CD4-positive, alpha-beta T cell treated with Interleukin-17A for 1 hour (primary cell): ENCODE data around the gene ANKFY1.

Experiments
- DNase-seq: peaks from one replicate; pipeline ENCODE4 v3.0.0-alpha.2; 2020

The ANKFY1 gene, protein sequence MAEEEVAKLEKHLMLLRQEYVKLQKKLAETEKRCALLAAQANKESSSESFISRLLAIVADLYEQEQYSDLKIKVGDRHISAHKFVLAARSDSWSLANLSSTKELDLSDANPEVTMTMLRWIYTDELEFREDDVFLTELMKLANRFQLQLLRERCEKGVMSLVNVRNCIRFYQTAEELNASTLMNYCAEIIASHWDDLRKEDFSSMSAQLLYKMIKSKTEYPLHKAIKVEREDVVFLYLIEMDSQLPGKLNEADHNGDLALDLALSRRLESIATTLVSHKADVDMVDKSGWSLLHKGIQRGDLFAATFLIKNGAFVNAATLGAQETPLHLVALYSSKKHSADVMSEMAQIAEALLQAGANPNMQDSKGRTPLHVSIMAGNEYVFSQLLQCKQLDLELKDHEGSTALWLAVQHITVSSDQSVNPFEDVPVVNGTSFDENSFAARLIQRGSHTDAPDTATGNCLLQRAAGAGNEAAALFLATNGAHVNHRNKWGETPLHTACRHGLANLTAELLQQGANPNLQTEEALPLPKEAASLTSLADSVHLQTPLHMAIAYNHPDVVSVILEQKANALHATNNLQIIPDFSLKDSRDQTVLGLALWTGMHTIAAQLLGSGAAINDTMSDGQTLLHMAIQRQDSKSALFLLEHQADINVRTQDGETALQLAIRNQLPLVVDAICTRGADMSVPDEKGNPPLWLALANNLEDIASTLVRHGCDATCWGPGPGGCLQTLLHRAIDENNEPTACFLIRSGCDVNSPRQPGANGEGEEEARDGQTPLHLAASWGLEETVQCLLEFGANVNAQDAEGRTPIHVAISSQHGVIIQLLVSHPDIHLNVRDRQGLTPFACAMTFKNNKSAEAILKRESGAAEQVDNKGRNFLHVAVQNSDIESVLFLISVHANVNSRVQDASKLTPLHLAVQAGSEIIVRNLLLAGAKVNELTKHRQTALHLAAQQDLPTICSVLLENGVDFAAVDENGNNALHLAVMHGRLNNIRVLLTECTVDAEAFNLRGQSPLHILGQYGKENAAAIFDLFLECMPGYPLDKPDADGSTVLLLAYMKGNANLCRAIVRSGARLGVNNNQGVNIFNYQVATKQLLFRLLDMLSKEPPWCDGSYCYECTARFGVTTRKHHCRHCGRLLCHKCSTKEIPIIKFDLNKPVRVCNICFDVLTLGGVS

DNA sequence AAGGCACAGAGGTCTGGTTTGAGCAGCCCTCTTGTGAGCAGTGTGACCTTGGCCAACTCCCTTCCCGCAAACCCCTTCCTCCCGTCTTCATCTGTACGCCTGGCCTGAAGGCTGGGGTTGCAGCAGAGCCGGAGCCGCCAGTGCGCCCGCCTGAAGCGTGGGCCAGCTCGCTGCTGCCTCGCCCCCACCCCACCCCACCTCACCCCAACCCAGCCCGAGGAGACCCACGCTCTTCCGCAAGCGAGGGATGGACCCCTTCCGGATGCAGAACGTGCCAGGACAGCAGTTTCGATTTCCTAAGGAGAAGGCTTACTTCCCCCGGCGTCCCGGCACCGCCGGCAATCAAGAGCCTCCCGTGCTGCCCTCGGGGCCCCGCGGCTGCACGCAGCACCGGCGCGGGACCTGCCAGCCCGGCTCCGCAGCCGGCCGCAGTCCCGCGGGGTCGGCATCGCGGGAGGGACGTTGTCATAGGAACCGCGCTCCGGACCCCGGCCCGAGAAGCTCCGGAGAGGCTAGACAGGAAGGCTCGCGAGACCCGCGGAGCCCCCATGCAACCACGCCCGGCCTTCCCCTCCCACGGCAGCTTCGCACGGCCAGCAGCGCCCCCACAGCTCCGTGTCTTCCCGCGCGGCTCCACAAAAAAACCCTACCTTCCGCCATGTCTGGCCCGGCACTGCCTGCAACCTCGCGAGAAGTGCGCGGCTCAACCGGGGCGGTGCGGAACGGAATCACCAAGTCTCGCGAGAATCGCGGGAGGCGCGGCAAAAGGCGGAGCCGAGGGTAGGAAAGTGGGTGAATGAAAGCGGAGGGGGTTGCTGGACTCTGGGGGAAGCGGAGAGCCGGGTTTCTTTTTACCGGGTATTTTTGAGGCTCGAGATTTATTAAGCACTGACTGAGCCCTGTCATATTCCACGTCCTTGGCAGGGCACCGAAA, at the start of gene ANKFY1:
Gene ANKFY1, minus strand, starts transcription at position 698 of the 934 bp plus-strand sequence. Its CDS starts 38 bp downstream, at position 660.
- DNase-seq, result peak; percentile 98

DNA sequence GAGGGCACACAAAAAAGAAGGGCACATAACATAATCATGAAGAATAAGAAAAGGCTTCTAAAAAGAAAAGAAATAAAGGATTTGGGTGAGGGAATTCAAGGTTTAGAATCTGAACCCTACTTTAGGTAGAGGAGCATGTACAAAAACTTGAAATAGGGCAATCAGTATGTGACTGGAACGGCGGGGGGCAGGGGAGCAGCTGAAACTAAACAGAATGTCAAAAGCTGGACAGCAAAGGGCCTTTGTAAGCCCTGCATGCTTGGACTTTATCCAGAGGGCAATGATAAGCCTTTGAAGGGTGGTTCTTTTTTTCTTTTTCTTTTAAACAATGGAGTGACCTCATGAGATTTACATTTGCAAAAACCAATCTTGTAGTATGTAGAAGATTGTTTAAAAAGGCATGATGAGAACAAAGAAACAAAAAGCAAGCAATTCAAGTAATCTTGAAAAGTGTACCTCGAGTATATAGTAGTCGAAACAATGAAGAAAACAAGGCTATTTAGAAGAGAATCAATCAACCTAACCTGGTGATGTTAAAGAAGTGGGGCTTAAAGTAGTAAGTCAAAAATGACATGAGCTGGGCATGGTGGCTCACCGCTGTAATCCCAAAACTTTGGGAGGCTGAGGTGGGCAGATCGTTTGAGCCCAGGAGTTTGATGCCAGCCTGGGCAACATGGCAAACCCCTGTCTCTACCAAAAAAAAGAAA, 46.7 kb upstream of the ANKFY1 start:
- DNase-seq, result no peak

DNA sequence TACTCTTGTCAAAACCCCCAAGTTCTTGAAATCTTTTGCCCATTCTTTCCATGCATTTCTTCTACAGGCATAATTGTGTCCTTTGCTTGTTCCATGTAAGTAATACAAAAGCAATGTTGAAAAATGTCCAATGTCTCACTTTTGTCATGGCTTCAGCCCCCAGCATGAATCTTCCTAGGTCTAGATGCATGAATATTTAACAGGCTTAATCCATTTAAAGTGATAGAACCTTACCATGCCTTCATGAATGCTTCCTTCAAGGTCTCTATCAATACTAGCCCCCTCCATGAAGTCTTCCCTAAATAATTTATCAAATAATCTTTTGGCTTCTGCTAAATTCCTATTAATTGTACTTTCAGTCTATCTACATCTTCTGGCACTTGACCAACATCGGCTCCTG, 46.1 kb upstream of the ANKFY1 start:
- DNase-seq, result no peak

GRCh38 chr17:4307179-4307930, 43.6 kb upstream of the ANKFY1 start:
- no peak for DNase-seq

DNA sequence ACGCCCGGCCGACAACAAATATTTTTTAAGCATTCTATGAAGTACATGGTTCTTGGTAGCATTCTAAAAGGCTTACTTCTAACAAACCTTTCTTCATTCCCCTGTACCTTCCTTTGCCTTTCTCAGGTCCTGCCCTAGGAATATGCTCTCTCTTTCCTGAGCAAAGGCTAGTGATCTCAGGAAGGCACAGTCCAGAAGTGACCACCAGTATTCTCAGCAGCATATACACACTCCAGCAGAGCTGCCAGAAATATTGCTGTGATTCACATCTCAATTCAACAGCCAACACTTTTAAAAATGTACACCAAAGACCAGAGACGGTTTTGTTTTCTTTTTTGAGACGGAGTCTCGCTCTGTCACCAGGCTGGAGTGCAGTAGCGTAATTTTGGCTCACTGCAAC, 41.4 kb upstream of the ANKFY1 start:
- no peak for DNase-seq

- peak; percentile 70 for DNase-seq
Measured at GRCh38 chr17:4304417-4305027, 40.7 kb upstream of the ANKFY1 start.

- DNase-seq, result no peak
Measured at GRCh38 chr17:4301066-4301465, 37.3 kb upstream of the ANKFY1 start.

DNA sequence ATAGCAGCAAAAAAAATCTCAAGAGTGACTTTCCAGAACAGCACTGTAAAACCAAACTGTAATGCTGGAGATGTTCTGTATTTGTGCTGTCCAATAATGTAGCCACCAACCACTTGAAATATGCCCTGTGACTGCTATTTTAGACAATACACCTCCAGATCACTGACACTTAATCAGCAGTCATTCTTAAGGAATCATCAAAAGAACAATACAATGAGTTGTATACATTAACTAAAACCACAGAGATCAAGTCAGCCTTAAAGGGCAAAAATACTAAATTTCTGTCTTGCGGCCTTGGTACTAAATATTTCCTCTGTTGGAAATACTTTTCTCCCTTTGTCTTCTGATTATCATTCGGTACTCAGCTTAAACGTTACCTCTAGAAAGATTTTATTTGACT, 33.6 kb upstream of the ANKFY1 start:
- DNase-seq, result no peak

DNA sequence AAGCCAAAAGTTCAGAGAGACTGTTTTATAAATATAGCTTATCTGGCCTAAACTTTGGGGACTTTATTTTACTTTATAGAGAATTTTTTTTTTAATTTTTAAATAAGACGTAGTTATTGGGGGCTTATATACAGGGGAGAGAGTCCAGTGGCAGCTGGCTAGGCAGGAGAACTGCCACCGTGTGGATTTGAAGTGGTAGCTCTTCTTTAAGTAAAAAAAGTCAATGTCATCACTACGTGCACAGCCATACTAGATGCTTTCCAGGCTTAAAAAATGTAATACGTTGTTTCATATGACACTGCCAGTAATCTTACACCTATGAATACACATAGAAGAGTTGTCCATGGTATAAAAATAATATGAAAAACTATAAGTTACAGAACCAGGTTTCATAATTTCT, 31.9 kb upstream of the ANKFY1 start:
- no peak for DNase-seq

GRCh38 chr17:4293572-4293971, 29.8 kb upstream of the ANKFY1 start:
- no peak for DNase-seq

DNA sequence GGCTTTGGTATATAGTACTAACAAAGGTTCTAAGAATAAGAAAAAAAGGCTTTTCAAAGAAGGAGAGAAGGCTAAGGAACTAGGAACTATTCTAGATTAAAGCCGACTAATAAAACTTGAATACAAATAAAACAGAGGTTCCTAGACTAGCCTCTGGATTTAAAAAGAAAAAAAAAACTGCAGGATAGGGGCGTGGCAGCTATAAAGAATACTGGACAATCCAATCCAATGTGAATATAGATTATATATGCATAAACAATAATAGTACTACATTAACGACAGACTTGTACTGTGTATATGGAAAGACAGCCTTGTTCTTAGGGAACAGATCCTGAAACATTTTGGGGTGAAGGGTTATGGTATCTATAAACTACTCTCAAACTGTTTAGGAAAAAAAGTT, 23.9 kb upstream of the ANKFY1 start:
- DNase-seq, result no peak

- DNase-seq, result no peak
Measured at GRCh38 chr17:4276514-4276913, 12.7 kb upstream of the ANKFY1 start.

DNA sequence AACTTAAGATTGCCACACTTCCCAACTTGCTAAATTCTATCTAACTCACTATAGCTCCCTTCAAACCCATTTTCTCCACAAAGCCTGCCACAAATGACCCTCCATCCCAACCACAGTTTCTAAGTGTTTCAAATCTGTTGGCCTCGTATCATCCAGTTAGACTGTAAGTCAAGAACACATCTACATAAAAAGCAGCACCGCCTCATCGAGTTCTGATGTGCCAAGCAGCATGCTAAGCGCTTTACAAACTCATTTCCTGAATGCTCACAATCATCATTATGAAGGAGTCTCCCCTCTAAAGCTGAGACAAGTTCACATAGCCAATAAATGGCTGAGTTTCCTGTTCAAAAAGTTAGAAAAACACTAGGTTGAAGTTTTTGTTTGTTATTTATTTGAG, 9.2 kb upstream of the ANKFY1 start:
- no peak for DNase-seq

GRCh38 chr17:4272213-4272971, 8.6 kb upstream of the ANKFY1 start:
- no peak for DNase-seq

GRCh38 chr17:4270736-4271135, 7.0 kb upstream of the ANKFY1 start:
- DNase-seq, result no peak

GRCh38 chr17:4269915-4270314, 6.1 kb upstream of the ANKFY1 start:
- DNase-seq, result no peak

DNA sequence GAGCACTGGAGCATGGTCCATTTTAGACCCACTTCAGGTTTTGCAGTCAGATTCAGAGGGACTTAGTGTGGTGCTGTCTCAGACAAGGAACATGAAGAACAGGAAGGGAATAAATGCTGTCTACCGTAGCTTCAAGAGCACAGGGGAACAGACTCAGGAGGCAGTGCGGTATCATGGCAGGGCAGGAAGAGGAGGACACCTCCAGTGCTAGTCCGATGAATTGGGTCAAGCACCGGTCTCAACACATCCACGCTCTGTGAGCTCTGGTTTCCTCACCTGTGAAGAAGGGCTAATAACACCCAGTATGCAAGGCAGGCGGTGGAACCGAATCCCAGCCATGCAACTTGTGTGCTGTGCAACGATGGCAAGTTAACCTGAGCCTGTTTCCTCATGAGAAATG, 3.6 kb upstream of the ANKFY1 start:
- DNase-seq, result no peak

DNA sequence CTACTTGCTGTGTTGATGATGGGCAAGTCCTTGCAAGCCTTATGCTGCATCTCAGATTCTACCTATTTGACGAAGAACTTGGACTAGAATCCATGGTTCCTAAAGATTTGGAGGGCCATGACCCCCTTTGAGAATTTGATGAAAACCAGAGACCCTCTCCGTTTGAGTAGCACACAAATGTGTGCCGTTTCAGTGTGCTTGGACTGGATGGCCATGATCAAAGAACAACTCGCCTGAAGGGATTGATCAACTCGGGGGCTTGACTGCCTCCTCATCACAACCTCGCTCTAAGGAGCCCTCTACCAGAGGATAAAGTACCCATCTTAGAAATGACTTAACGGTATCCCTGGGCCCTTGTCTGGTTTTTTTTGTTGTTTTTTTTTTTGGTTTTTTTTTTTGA, 2.8 kb upstream of the ANKFY1 start:
- DNase-seq, result no peak

DNA sequence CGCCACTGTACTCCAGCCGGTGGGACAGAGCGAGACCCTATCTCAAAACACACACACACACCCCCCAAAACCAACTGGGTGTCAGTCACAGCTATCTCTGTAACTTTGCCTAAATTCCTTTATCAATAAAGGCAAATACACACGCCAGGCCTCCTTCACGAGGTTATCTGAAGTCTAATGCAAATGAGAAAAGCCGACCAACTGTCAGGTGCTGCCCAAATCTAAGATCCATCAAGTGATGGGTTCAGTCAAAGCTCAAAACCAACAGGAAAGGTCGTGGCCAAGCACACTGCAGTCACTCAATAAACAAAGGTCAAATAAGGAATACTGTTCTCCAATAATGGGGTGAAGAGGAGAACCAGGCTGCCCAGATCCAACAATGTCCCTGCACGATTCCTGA, 1.1 kb downstream of the ANKFY1 start:
- DNase-seq, result no peak

GRCh38 chr17:4261452-4261851, 2.3 kb downstream of the ANKFY1 start:
- no peak for DNase-seq
